Measurements from ENCODE around the gene ITFG1.
"Not testable (repeated sequence)": the region's sequence is repeated elsewhere in the genome, so short reads cannot be mapped to it uniquely, and the experiment has no call there.

ITFG1 gene

GRCh38 chr16:47143677-47144558 is 316.9 kb downstream of the ITFG1 start, which contains the start of gene NETO2:
Gene NETO2, minus strand, starts transcription at chr16:47143945. Its CDS starts 333 bp downstream, at chr16:47143612.
- DNase-seq = peak; percentile 88

- DNase-seq = peak; percentile 92
Observed at GRCh38 chr16:47142821-47143676, 317.8 kb downstream of the ITFG1 start.

GRCh38 chr16:47142486-47142820 is 318.4 kb downstream of the ITFG1 start:
- DNase-seq = peak; percentile 71

GRCh38 chr16:47141773-47142485 is 318.9 kb downstream of the ITFG1 start:
- DNase-seq = peak; percentile 95

- DNase-seq = peak; percentile 6
Observed at GRCh38 chr16:47140686-47141085, 320.2 kb downstream of the ITFG1 start.

- DNase-seq = peak; percentile 16
Observed at GRCh38 chr16:47139561-47140185, 321.2 kb downstream of the ITFG1 start.

GRCh38 chr16:47137925-47138324 is 322.9 kb downstream of the ITFG1 start:
- DNase-seq = not testable (repeated sequence)

GRCh38 chr16:47136099-47136842 is 324.6 kb downstream of the ITFG1 start:
- no peak for DNase-seq

- no peak for DNase-seq
Observed at GRCh38 chr16:47134550-47134949, 326.3 kb downstream of the ITFG1 start.

GRCh38 chr16:47132308-47132707 is 328.6 kb downstream of the ITFG1 start:
- no peak for DNase-seq

GRCh38 chr16:47129755-47130435 is 331.0 kb downstream of the ITFG1 start:
- no peak for DNase-seq

- DNase-seq = peak; percentile 72
Observed at GRCh38 chr16:47127541-47127940, 333.3 kb downstream of the ITFG1 start.

- no peak for DNase-seq
Observed at GRCh38 chr16:47125757-47126156, 335.1 kb downstream of the ITFG1 start.

- no peak for DNase-seq
Observed at GRCh38 chr16:47113130-47113529, 347.7 kb downstream of the ITFG1 start.

GRCh38 chr16:47110939-47111338 is 349.9 kb downstream of the ITFG1 start:
- DNase-seq = no peak

GRCh38 chr16:47109361-47109760 is 351.5 kb downstream of the ITFG1 start:
- no peak for DNase-seq

All from eye (tissue), 1 donor.